Measurements from ENCODE around the gene ACP1.
"Not testable (repeated sequence)": the region's sequence is repeated elsewhere in the genome, so short reads cannot be mapped to it uniquely, and the experiment has no call there.

The ACP1 gene

DNA sequence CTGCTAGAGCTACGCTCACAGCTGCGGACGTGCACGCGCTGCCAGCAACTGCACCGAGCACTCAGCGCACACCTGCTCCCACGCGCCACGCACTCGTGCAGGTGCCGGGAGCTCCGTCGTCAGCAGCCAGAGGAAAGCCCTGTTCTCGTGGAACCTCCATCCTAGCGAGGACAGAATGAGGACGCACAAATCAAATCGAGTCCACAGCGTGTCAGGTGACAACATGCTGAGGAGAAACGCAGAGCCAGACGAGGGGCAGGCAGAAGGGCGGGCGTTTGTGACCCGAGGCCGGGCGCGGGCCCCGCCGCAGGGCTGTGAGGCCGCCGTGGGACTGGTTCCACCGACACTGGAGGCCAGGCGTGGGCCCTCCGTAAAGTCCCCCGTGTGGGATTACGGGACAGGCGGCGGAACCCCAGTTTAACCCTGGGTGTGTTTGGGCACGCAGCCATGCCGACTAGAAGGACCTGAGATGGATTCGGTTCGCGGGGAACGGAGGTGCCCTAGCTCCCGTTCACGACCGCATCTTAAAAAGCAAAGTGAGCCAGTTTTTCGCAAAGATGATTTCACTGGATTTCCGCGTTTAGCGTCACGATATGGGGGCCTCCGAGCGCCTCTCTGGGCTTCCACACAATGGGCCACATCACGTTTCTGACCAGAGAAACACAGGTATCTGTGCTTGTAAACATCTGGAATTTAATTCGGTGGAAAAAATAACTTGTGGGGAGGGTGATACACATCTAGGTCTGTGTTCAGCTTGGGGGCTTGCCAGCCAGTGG is 50.0 kb downstream of the ACP1 start:
- DNase-seq: no peak

DNA sequence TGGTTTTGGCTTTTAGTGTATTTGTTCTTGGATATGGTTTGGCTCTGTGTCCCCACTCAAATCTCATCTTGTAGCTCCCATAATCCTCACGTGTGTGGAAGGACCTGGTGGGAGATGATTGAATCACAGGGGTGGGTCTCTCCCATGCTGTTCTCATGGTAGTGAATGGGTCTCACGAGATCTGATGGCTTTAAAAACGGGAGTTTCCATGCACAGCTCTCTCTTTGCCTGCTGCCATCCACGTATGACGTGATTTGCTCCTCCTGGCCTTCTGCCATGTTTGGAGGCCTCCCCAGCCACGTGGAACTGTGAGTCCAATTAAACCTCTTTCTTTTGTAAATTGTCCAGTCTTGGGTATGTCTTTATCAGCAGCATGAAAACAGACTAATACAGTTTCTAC is 51.2 kb downstream of the ACP1 start:
- DNase-seq: not testable (repeated sequence)

DNA sequence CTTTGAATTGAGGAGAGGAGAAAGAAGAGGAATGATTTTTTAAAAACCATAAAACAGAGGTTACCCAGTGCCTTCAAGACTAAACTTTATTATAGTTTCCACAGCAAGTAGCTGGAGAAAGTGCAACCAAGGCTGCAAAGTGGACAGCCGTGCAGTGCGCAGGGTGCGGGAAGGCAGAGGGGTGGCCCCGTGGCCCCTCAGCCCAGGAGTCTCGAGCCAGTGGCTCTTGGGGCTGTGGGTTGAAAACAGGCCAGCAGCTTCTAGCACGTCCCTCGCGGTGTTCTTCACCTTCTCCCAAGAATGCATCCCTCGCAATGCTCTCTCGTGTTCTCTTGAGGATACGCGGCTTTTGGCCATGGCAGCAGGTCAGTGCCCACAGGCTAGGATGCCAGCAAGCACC is 51.6 kb downstream of the ACP1 start:
- no peak for DNase-seq

DNA sequence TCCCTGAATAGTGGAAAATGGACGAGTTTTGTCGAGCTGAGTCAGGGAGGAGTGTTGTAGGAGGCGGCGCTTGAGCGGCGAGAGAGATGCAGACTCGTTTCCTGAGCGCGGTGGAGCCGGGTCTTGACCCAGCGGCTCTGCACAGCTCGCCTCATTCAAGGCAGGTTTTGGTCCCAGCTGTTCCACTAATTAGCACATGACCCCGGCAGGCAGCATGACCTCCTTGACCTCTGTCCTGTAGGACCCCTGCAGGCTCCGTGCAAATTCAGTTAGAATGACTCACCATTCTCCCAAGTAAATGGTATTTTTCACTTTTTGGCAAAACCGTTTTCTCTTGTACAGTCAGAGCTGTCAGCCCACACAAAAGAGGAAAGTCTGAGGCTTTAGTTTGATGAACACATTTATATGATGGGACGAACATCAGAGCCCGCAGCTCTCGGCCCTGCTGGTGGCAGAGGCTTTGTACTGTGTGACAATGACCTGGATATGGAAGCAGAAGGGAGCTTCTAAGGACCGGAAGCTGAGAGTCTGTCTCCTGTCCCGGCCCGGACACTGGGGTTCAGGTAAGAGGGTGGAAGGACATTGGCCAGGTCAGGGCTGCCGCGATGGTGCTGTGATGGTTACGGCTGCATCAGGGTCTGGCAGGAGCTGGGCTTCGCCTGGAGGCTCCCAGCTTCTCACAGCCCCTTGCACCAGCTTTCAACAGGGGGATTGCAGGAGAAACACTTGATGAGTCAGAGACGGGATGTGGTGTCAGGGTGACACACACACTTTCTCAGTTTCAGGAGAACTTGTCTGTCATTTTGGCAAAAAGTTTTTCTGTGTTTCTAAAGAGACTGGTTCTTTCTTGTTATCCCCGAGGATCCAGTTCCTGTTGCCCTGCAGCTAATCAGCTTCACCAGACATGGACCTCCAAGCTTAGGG is 53.0 kb downstream of the ACP1 start:
- peak; percentile 52 for DNase-seq

DNA sequence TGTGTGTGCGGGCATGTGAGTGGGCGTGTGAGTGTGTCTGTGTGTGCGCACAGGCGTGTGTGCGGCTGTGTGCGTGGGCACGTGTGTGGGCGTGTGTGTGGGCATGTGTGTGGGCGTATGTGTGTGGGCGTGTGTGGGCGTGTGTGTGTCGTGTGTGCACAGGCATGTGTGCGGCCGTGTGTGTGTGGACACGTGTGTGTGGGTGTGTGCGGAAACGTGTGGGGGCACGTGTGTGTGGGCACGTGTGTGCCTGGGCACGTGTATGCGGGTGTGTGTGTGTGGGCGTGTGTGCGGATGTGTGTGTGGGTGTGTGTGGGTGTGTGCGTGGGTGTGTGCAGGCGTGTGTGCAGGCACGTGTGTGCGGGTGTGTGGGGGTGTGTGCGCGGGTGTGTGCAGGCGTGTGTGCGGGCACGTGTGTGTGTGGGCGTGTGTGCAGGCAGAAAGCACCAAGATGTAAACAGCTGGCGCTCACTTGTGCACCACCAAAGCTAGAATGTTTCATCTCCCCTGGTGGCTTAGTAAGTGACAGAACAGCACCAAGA is 54.4 kb downstream of the ACP1 start:
- DNase-seq: no peak

DNA sequence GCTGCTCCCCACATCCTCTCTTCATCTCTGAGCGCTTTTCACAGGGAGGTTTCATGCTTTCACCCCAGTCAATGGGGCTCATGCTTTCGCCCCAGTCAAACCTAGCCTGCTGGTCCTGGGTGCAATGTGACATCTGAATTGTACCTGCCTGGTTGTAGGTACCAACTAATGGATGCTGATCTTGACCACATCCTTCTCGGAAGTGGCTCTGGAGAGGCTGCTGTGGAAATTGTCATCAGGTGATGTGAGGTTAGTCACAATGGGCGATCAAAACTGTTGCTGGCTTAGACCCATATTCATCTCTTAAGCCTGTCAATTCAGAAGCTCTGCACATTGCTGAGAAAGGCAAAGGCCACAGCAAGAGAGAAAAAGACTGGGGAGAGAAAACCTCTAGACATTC is 55.8 kb downstream of the ACP1 start:
- no peak for DNase-seq

DNA sequence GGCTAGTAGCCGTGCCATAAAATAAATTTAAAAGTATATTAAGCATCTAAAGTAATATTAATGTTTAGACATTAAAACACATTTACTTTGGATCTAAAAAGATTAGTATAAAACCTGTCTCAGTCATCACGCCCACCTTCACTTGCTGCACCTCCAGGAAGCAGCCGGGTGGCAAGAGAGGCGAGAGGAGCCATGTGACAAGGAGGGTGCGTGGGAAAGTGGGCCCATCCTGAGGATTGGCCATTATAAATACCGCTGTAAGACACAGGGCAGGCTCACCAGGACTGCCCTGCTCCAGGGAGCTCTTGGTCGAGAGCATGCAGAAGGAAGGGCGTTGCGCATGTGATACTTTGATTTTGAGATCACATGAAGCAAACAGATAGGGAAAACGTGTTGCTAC is 57.6 kb downstream of the ACP1 start:
- no peak for DNase-seq

DNA sequence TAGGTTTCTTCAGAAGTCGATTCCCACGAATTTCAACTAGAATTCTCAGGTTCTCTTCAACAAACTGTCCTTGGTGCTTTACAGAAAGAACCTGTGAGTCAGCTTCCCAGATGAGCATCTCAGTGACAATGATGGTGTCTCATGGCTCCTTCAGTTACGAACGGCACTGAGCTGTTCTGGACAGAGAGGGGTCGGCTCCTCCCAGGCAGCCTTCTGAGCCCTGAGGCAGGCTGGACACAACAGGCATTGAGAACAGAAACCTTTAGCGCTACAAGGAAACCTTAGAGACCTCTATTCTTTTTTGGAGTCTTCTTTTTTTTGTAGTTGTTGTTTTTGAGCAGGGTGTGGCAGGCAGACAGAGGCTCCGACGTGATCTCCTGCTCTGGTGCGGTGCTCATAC is 58.3 kb downstream of the ACP1 start:
- DNase-seq: no peak
